Activated naive CD8-positive, alpha-beta T cell treated with anti-CD3 and anti-CD28 coated beads for 36 hours (primary cell): Measurements from ENCODE around the gene RAMP3. TPM values are rescaled to one million over a fixed set of nuclear protein-coding genes. Genes with fewer than 3 reads are reported as not detected.

Source experiments
- total RNA-seq, 2 experiments: library from RNA; stranded (reverse); gene quantifications; one replicate each; pipeline ENCODE4 v1.2.3, GENCODE V29; 2021

RAMP3 gene
- total RNA-seq, 2 experiments from 2014 or later = not detected

Other genes with a start within 250 kb of the RAMP3 start
- 100 to 1,000 TPM; 302 to 306 TPM for gene MYO1G, start 178.8 kb upstream of the RAMP3 start, total RNA-seq
- gene CCM2, start 157.6 kb upstream of the RAMP3 start, total RNA-seq = 10 to 100 TPM; 50.8 to 51.6 TPM
- gene NACAD, start 68.8 kb upstream of the RAMP3 start, total RNA-seq = under 1 TPM; 0.35 to 0.50 TPM
- gene TBRG4, start 46.1 kb upstream of the RAMP3 start, total RNA-seq = 100 to 1,000 TPM; 205 to 207 TPM